Epithelial cell of esophagus (primary cell): ENCODE measurements around the gene TMEM40.
"Not testable (repeated sequence)": the region's sequence is repeated elsewhere in the genome, so short reads cannot be mapped to it uniquely, and the experiment has no call there.

Source experiments
- DNase-seq: peaks from one replicate; pipeline ENCODE4 v3.0.0; 2010; ENCODE audit warnings: low read depth
- H3K4me3 ChIP-seq: 2 replicates; pipeline ENCODE4 v1.5.1; 2011; ENCODE audit warnings: mild to moderate bottlenecking, low read length, control low read depth
- TF ChIP-seq, protein P1 (sequence below): IDR thresholded peaks from 2 replicates; pipeline ENCODE4 v1.5.1; 2011; ENCODE audit warnings: low read depth, mild to moderate bottlenecking, low read length, control low read depth, inconsistent platforms; ENCODE audit not compliant: insufficient read depth; ENCODE audit errors: missing control alignments

The TMEM40 gene

DNA sequence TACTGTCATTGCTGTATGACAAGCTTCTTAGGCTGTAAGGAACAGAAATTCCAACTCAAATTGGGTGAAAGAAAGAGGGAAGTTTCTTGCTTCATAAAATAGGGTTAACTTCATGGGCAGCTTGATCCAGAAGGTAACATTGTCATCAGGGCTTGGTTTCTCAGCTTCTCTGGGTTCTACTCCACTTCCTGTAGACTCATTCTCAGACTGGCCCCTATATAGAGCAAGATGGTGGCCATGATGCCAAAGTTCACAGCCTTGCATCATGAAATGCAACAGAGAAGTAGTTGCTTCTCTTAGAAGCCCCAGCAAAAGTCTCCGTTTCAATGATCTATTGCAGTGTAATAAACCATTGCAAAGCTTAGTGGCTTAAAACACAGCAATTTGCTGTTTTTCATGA is 33.6 kb downstream of the TMEM40 start:
- H3K4me3 ChIP-seq: no peak overlapping the region
- no peak for DNase-seq
- TF ChIP-seq, protein P1, sequence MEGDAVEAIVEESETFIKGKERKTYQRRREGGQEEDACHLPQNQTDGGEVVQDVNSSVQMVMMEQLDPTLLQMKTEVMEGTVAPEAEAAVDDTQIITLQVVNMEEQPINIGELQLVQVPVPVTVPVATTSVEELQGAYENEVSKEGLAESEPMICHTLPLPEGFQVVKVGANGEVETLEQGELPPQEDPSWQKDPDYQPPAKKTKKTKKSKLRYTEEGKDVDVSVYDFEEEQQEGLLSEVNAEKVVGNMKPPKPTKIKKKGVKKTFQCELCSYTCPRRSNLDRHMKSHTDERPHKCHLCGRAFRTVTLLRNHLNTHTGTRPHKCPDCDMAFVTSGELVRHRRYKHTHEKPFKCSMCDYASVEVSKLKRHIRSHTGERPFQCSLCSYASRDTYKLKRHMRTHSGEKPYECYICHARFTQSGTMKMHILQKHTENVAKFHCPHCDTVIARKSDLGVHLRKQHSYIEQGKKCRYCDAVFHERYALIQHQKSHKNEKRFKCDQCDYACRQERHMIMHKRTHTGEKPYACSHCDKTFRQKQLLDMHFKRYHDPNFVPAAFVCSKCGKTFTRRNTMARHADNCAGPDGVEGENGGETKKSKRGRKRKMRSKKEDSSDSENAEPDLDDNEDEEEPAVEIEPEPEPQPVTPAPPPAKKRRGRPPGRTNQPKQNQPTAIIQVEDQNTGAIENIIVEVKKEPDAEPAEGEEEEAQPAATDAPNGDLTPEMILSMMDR: no peak

- no peak overlapping the region for H3K4me3 ChIP-seq
- DNase-seq: no peak
- TF ChIP-seq, protein P1: no peak
These were observed 34.3 kb downstream of the TMEM40 start for GRCh38 chr3:12724794-12725193.

GRCh38 chr3:12723362-12723761 is 35.7 kb downstream of the TMEM40 start:
- not testable (repeated sequence) for H3K4me3 ChIP-seq
- peak; percentile 45 for DNase-seq

GRCh38 chr3:12722226-12722625 is 36.8 kb downstream of the TMEM40 start:
- no peak for DNase-seq
- TF ChIP-seq, protein P1: no peak
- H3K4me3 ChIP-seq: no peak overlapping the region

DNA sequence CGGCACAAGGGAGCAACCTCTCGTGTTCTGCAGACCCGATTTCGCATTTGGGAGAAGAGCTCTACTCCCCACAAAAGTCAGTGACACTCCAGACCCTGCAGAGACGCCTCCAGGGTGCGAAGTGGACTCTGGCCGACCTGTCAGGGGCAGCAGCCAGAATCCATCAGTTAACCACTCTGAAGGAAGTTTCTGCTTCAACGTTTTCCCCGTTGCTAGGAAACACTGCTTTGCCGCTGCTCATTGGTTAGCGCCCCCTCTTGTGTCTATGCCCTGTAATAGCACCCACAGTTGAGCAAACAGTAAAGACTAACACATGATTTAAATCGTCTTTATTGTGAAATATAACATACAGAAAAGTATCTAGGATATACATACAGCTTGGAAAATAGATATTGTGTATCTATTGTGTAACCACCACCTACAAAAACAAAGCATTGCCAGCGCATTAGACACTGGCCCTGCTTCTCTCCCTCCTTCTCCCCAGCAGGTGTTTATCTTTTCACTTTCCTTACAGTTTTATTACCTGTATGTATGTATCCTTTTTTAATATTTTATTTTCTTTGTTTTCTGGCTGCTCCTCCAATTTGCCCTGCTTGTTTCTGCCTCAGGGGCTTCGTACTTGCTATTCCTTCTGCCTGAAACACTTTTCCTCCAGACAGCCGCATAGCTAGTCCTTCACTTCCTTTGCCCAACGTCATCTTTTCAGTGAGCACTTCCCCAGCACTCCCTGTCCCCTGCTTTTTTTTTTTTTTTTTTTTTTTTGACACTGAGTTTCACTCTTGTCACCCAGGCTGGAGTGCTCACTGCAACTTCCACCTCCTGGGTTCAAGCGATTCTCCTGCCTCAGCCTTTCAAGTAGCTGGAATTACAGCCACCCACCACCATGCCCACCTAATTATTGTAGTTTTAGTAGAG is 38.8 kb downstream of the TMEM40 start:
- TF ChIP-seq, protein P1: peak; percentile 98
- no peak overlapping the region for H3K4me3 ChIP-seq
- DNase-seq: peak; percentile 86

GRCh38 chr3:12719541-12719940 is 39.5 kb downstream of the TMEM40 start:
- no peak overlapping the region for H3K4me3 ChIP-seq
- TF ChIP-seq, protein P1: no peak

GRCh38 chr3:12716605-12717151 is 42.4 kb downstream of the TMEM40 start:
- TF ChIP-seq, protein P1: no peak
- H3K4me3 ChIP-seq: no peak overlapping the region
- DNase-seq: no peak

More at GRCh38 chr3:12719541-12719940, 39.5 kb downstream of the TMEM40 start:
- no peak for DNase-seq
